SK-MEL-5 (cell line): ENCODE results near the gene GLRX. TPM values are rescaled to one million over a fixed set of nuclear protein-coding genes. Genes with fewer than 3 reads are reported as not detected.
A peak's percentile ranks its signal among the peaks of the same experiment; 100 is the strongest.
"Not testable (repeated sequence)": the region's sequence is repeated elsewhere in the genome, so short reads cannot be mapped to it uniquely, and the experiment has no call there.

ENCODE experiments used
- DNase-seq: peaks from one replicate; pipeline ENCODE4 v3.0.0-alpha.2; 2016; ENCODE audit warnings: low read depth, low spot score
- in situ Hi-C: cut with HindIII; loops from 2 replicates; pipeline ENCODE4 v1.10.0; 2016; ENCODE audit warnings: low sequenced_read_pairs, high pct_unique_total_duplicates, low pct_unique_long_range_greater_than_20kb
- total RNA-seq: library from RNA; depleted of rRNA; stranded (reverse); fragments of >200 nt; shearing (Covaris generic); gene quantifications from 2 replicates; pipeline ENCODE4 v1.2.3, GENCODE V29; 2014

GLRX gene
- total RNA-seq, 1 experiment from 2014 or later, result 8.1 TPM

GRCh38 chr5:95837492-95837891 is 15.0 kb upstream of the GLRX start:
- DNase-seq, result no peak
- in situ Hi-C loops, result no loop called here

DNA sequence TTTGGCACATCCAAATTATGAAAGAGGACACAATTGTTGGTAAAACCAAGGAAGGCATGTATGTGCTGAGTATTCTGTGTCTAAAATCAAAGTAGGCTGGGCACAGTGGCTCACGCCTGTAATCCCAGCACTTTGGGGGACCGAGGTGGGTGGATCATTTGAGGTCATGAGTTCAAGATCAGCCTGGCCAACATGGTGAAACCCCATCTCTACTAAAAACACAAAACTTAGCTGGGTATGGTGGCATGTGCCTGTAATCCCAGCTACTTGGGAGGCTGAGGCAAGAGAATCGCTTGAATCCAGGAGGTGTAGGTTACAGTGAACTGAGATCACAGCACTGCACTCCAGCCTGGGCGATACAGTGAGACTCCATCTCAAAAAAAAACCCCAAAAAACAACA is 14.4 kb upstream of the GLRX start:
- in situ Hi-C loops, DNase-seq: not testable (repeated sequence)

DNA sequence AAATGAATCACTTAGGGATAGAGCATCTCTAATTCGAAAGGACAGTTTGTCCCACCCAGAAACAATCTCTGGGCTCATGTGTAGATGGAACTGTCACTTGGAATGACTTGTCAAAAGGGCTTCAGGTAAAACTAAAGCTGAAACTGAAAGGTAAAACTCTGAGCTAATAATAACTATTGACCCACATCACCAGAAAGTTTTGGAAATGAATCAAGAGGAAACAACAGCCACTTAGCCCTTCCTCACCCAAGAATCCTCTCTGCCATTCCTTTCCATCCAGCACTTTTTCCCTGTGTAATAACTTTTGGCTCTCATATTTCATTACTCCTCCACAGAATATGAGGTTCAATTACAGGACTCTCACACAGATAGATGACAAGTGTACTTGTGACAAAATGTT is 14.0 kb upstream of the GLRX start:
- DNase-seq, result no peak
- in situ Hi-C loops, result no loop called here

DNA sequence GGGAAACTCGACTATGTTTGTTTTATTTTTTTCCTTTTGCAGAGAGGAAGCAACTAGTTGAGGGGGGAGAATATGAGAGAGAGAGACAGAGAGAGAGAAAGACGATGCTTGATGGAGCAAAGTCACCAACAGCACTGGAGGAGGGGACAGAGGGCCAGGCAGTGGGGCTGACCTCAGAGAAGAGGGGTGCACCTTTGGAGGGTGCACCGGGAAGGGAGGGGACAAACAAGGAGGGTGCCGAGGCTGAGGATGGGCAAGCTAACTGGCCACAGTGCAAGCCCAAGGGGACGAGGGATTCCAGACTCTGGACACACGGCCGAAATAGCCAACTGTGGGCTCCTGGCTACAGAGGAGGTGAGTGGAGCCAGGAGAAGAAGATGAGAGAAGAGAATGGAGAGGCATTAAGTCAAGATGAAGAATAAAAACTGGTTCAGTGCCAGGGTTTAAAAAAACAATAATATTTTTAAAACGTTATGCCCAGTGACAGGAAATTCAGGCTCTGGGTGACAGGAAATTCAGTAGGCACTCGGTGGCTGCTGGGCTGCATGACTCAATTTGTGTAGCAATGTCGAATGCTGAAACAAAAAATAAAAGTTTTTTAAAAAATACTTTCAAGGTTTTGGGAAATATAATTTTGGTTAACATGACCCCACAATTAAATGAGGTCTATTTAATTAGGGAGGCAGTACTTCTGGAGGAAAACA is 13.3 kb upstream of the GLRX start:
- in situ Hi-C loops, result no loop called here

DNA sequence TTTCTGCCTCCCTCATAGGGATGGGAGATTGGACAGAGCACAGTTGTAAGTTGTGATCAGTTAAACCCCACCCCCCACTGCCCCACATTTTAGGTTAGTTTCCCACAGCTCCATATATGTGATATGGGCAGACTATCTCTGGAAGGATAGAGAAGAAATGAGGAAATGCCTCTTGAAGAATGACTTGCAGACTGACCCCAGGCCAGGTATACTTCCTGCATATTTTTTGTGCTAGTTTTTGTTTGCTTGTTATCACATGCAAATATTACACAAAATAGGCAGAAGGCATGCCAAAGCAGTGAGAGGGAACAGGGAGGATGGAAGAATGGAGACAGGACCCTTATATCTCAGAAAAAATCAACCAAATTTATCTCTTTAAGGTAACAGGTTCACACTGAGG is 10.1 kb upstream of the GLRX start:
- DNase-seq, result no peak
- in situ Hi-C loops, result no loop called here

More for the DNA sequence above, 13.3 kb upstream of the GLRX start:
- no peak for DNase-seq

GRCh38 chr5:95830226-95830625 is 7.7 kb upstream of the GLRX start:
- DNase-seq, result no peak
- in situ Hi-C loops, result no loop called here

- in situ Hi-C loops, result no loop called here
These were observed 5.3 kb upstream of the GLRX start for GRCh38 chr5:95827892-95828246.

DNA sequence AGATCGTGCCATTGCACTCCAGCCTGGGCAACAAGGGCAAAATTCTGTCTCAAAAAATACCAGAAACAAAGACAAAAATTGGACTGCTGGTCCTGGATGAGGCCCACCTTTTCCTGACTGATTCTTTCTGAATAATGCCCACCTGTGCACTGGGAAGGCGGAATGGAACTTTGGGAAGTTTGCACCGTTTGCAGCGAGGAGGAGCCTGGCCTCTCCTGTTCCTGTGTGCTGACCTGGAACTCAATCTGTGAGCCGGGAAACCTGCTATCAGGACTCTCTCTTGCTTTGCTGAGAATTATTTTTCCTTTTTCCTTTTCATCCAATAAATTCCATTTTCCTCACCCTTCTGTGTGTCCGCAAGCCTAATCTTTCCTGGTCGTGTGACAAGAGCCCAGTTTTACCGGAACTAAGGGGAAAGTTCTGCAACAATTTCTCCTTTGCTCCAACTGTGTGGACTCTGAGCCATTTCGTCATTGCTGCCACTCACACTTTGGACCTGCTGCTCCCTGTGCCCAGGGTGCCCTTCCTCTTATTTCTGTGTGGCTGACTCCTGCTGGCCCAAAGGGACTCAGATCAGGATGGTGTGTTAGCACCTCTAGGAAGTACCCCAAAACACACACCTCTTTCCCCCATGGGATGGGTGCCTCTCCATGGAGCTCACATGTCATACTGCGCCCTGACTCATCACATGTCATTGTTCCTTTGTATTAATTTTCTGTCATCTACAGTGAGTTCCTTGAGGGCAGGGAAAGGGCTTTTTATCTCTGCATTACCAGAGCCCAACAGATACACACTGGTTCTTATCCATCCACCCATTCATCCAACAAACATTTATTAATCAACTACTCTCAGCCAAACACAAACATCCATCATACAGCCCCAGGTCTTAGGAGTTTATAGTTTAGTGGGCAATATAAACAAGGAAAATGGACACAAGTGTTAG is 4.7 kb upstream of the GLRX start:
- no peak for DNase-seq
- in situ Hi-C loops, result no loop called here

More at GRCh38 chr5:95827892-95828246, 5.3 kb upstream of the GLRX start:
- DNase-seq, result no peak

GRCh38 chr5:95825495-95825894 is 3.0 kb upstream of the GLRX start:
- DNase-seq, result no peak
- in situ Hi-C loops, result no loop called here

GRCh38 chr5:95824747-95825146 is 2.2 kb upstream of the GLRX start:
- no peak for DNase-seq
- in situ Hi-C loops, result no loop called here

GRCh38 chr5:95823738-95824609 is 1.4 kb upstream of the GLRX start:
- in situ Hi-C loops, result no loop called here
- DNase-seq, result peak; percentile 38

GRCh38 chr5:95823218-95823737 is 752 bp upstream of the GLRX start:
- DNase-seq, result no peak
- in situ Hi-C loops, result no loop called here

- DNase-seq, result peak; percentile 47
- in situ Hi-C loops, result no loop called here
These were observed 434 bp downstream of the GLRX start for GRCh38 chr5:95822043-95822541.

DNA sequence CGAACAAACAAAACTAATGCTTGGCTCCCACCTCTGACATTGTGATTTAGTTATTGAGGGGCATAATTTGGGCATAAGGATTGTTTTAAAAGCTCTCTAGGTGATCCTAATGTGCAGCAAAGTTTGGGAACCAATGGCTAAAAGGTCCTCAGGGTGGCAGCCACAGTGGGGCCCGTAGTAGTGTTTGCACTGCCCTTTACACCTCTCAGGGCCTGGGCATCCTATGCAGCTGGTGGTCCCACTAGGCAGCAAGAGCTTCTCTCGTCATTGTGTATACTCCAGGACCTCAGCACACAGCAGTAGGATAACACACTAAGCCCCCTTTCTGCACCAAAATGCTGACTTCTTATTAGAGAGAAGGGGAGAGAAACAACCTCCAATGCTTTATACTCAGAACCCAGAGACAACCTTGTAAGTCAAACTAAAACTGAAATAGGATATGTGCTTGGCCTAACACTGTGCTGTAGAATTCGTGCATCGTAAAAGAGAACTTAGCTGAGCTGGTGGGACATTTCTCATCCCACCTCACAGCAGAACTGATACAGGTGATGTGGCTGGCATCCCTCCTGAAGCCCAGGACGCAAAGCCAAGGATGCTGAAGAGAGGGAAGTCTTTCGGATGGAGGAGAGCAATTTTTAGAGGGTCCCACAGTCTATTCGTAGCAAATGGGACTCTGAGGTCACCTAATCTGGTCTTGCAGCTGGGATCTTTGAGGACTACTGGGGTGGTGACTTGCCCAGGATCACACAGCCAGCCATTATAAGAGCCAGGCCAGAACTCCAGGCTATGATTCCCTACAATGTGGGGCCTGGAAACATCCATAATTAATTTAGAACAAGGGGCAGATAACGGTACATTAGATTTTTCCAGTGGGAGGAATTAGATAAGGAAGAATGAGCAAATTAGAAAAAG is 1.2 kb downstream of the GLRX start:
- in situ Hi-C loops, result no loop called here

GRCh38 chr5:95818181-95819147 is 4.1 kb downstream of the GLRX start:
- in situ Hi-C loops, result no loop called here
- DNase-seq, result no peak

More for the DNA sequence above, 1.2 kb downstream of the GLRX start:
- no peak for DNase-seq

GRCh38 chr5:95817430-95817829 is 5.1 kb downstream of the GLRX start:
- DNase-seq, result no peak

More at GRCh38 chr5:95817430-95817829, 5.1 kb downstream of the GLRX start:
- in situ Hi-C loops, result no loop called here
